IMR-90 (cell line): ENCODE data around the gene GRPEL2. TPM values are rescaled to one million over a fixed set of nuclear protein-coding genes. Genes with fewer than 3 reads are reported as not detected.

Source experiments
- ATAC-seq: fragments of 200-7000 bp; cut with Tn5 transposase; 2 replicates; pipeline ENCODE4 v1.9.1; 2020; ENCODE audit warnings: low read depth, mild to moderate bottlenecking, moderate library complexity
- BruUV-seq: library from RNA; stranded (reverse); fragments of 400-500 nt; replicated peaks from 2 replicates; lab custom pipeline; 2021; lab: Mats Ljungman, UMichigan
- CTCF ChIA-PET: fragments of 300-600 bp; formaldehyde crosslinking; extraction: SDS; loops from one replicate; lab custom pipeline; 2021; ENCODE audit warnings: antibody characterized with exemption; lab: Yijun Ruan, JAX
- POLR2A ChIA-PET: fragments of 300-600 bp; sonication (Branson Sonifier 250); formaldehyde crosslinking; loops from one replicate; lab custom pipeline; 2022; ENCODE audit warnings: antibody characterized with exemption; ENCODE audit not compliant: unreplicated experiment; lab: Charles Lee
- DNase-seq: peaks from one replicate; pipeline ENCODE4 v3.0.0; 2013
- H2AFZ ChIP-seq: replicated peaks from 2 replicates; pipeline ENCODE3; 2013; ENCODE audit warnings: low read length, mild to moderate bottlenecking; ENCODE audit not compliant: poor library complexity
- H2AK5ac ChIP-seq: 2 replicates; pipeline ENCODE4 v1.6.1; 2013; ENCODE audit warnings: low read depth, low read length, inconsistent platforms
- H2AK9ac ChIP-seq: replicated peaks from 2 replicates; pipeline ENCODE3; 2013; ENCODE audit warnings: mild to moderate bottlenecking, low read depth, low read length, moderate library complexity; ENCODE audit not compliant: poor library complexity
- H2BK120ac ChIP-seq: 2 replicates; pipeline ENCODE4 v1.6.1; 2013; ENCODE audit warnings: low read depth, low read length, inconsistent platforms
- H2BK15ac ChIP-seq: 3 replicates; pipeline ENCODE4 v1.6.1; 2013; ENCODE audit warnings: low read depth, low read length, inconsistent platforms
- H2BK20ac ChIP-seq: 2 replicates; pipeline ENCODE4 v1.6.1; 2013; ENCODE audit warnings: low read depth, mild to moderate bottlenecking, inconsistent platforms, low read length, moderate library complexity
- H2BK5ac ChIP-seq: 2 replicates; pipeline ENCODE4 v1.6.1; 2013; ENCODE audit warnings: mild to moderate bottlenecking, low read depth, low read length, inconsistent platforms; ENCODE audit not compliant: poor library complexity, severe bottlenecking
- H3K14ac ChIP-seq: replicated peaks from 2 replicates; pipeline ENCODE4 v1.6.1; 2013; ENCODE audit warnings: low read depth, low read length, inconsistent platforms
- H3K18ac ChIP-seq: 2 replicates; pipeline ENCODE4 v1.6.1; 2013; ENCODE audit warnings: low read depth, low read length, control low read depth
- H3K23ac ChIP-seq: 2 replicates; pipeline ENCODE4 v1.6.1; 2013; ENCODE audit warnings: low read depth, low read length, inconsistent platforms
- H3K27ac ChIP-seq: 2 replicates; pipeline ENCODE4 v1.5.1; 2013; ENCODE audit warnings: mild to moderate bottlenecking, control low read depth, low read length; ENCODE audit not compliant: insufficient read depth
- H3K27me3 ChIP-seq: 2 replicates; pipeline ENCODE4 v1.6.1; 2013; ENCODE audit warnings: low read length; ENCODE audit not compliant: control insufficient read depth, insufficient read depth
- H3K36me3 ChIP-seq: 2 replicates; pipeline ENCODE4 v1.6.1; 2013; ENCODE audit warnings: low read length, mixed read lengths; ENCODE audit not compliant: control insufficient read depth, insufficient read depth
- H3K4ac ChIP-seq: 2 replicates; pipeline ENCODE4 v1.6.1; 2013; ENCODE audit warnings: low read depth, low read length, inconsistent platforms
- H3K4me1 ChIP-seq: 2 replicates; pipeline ENCODE4 v1.6.1; 2013; ENCODE audit warnings: low read length, mixed read lengths; ENCODE audit not compliant: control insufficient read depth, insufficient read depth
- H3K4me2 ChIP-seq: 2 replicates; pipeline ENCODE4 v1.6.1; 2013; ENCODE audit warnings: low read depth, mild to moderate bottlenecking, control low read depth, low read length, moderate library complexity
- H3K4me3 ChIP-seq: 2 replicates; pipeline ENCODE4 v1.5.1; 2013; ENCODE audit warnings: low read depth, mild to moderate bottlenecking, control low read depth, low read length, moderate library complexity; ENCODE audit not compliant: insufficient read depth
- H3K56ac ChIP-seq: 2 replicates; pipeline ENCODE4 v1.6.1; 2013; ENCODE audit warnings: low read length, inconsistent platforms; ENCODE audit not compliant: insufficient read depth; ENCODE audit errors: extremely low read depth
- H3K79me1 ChIP-seq, 2 experiments: 2 replicates each; pipeline ENCODE4 v1.6.1; 2013; ENCODE audit warnings: low read length in 2 of 2, inconsistent platforms in 1 of 2, low read depth in 1 of 2
- H3K9ac ChIP-seq: 2 replicates; pipeline ENCODE4 v1.6.1; 2013; ENCODE audit warnings: low read depth, low read length, control low read depth
- H3K9me1 ChIP-seq: 2 replicates; pipeline ENCODE4 v1.6.1; 2013; ENCODE audit warnings: low read length, inconsistent platforms; ENCODE audit not compliant: insufficient read depth
- H3K9me3 ChIP-seq: 2 replicates; pipeline ENCODE4 v1.6.1; 2013; ENCODE audit warnings: low read length; ENCODE audit not compliant: control insufficient read depth, insufficient read depth
- H4K20me1 ChIP-seq: 2 replicates; pipeline ENCODE4 v1.6.1; 2013; ENCODE audit warnings: low read length, inconsistent platforms; ENCODE audit not compliant: insufficient read depth
- H4K5ac ChIP-seq: 2 replicates; pipeline ENCODE4 v1.6.1; 2013; ENCODE audit warnings: mild to moderate bottlenecking, low read depth, low read length, control low read depth
- H4K8ac ChIP-seq, 2 experiments: 2 replicates each; pipeline ENCODE4 v1.6.1; 2013; ENCODE audit warnings: low read depth in 2 of 2, low read length in 2 of 2, control low read depth in 1 of 2, inconsistent platforms in 1 of 2
- H4K91ac ChIP-seq: 2 replicates; pipeline ENCODE4 v1.6.1; 2013; ENCODE audit warnings: low read depth, low read length, inconsistent platforms; ENCODE audit not compliant: insufficient read depth
- BHLHE40 ChIP-seq: fragments of 150-350 bp; IDR thresholded peaks from 2 replicates; pipeline ENCODE4 v1.6.1; 2016; ENCODE audit warnings: mild to moderate bottlenecking, low read depth, low read length
- CEBPB ChIP-seq: IDR thresholded peaks from 2 replicates; pipeline ENCODE4 v1.6.1; 2012; ENCODE audit warnings: low read depth, low read length, improper control_type of control experiment
- CHD1 ChIP-seq: IDR thresholded peaks from 2 replicates; pipeline ENCODE4 v1.6.1; 2012; ENCODE audit warnings: low read depth, low read length, improper control_type of control experiment
- FOS ChIP-seq: fragments of 150-350 bp; IDR thresholded peaks from 2 replicates; pipeline ENCODE4 v1.6.1; 2016; ENCODE audit warnings: low read depth, low read length
- MAFK ChIP-seq: IDR thresholded peaks from 2 replicates; pipeline ENCODE4 v1.6.1; 2012; ENCODE audit warnings: low read depth, low read length, improper control_type of control experiment
- MAZ ChIP-seq: IDR thresholded peaks from 2 replicates; pipeline ENCODE4 v1.6.1; 2012; ENCODE audit warnings: low read depth, mild to moderate bottlenecking, low read length, improper control_type of control experiment, moderate library complexity, borderline replicate concordance
- MXI1 ChIP-seq: IDR thresholded peaks from 2 replicates; pipeline ENCODE4 v1.6.1; 2012; ENCODE audit warnings: low read depth, mild to moderate bottlenecking, low read length, moderate library complexity, borderline replicate concordance
- NFE2L2 ChIP-seq: fragments of 150-350 bp; IDR thresholded peaks from 2 replicates; pipeline ENCODE4 v1.6.1; 2016; ENCODE audit warnings: low read depth, mild to moderate bottlenecking, low read length
- POLR2A ChIP-seq: IDR thresholded peaks from 2 replicates; pipeline ENCODE4 v1.6.1; 2012; ENCODE audit warnings: mild to moderate bottlenecking, low read depth, low read length
- RAD21 ChIP-seq: IDR thresholded peaks from 2 replicates; pipeline ENCODE4 v1.6.1; 2012; ENCODE audit warnings: low read length, improper control_type of control experiment
- RCOR1 ChIP-seq: IDR thresholded peaks from 2 replicates; pipeline ENCODE4 v1.6.1; 2012; ENCODE audit warnings: mild to moderate bottlenecking, low read length, improper control_type of control experiment; ENCODE audit not compliant: insufficient replicate concordance
- RFX5 ChIP-seq: IDR thresholded peaks from 2 replicates; pipeline ENCODE4 v1.8.0; 2012; ENCODE audit warnings: low read depth, mild to moderate bottlenecking, low read length, moderate library complexity
- SMC3 ChIP-seq: fragments of 150-350 bp; IDR thresholded peaks from 2 replicates; pipeline ENCODE4 v1.6.1; 2016; ENCODE audit warnings: low read depth, mild to moderate bottlenecking, antibody characterized with exemption, low read length, moderate library complexity
- WGBS, 2 experiments: methylation state at CpG; one replicate each; pipeline versions ENCODE4 v1.1.5 to v1.1.7; 2013; ENCODE audit warnings: missing lambda C conversion rate in 2 of 2; ENCODE audit not compliant: insufficient read length in 1 of 2; ENCODE audit errors: extremely low coverage in 2 of 2; 5-methylcytosine and 5-hydroxymethylcytosine counted together
- dilution Hi-C: fragments of 300-500 bp; cut with HindIII; formaldehyde crosslinking; loops from one replicate; pipeline ENCODE4 v1.14.3; 2018; ENCODE audit warnings: low sequenced_read_pairs; ENCODE audit not compliant: unreplicated experiment
- in situ Hi-C: fragments of 300-500 bp; cut with MboI; formaldehyde crosslinking; loops from 3 replicates; pipeline ENCODE4 v1.14.3; 2019; ENCODE audit warnings: low sequenced_read_pairs, inconsistent platforms, mixed read lengths
- intact Hi-C: fragments of 100-400 bp; cut with micrococcal nuclease; formaldehyde crosslinking; loops from 2 replicates; pipeline ENCODE4 v1.10.0; 2022
- polyA plus RNA-seq, 3 experiments: library from polyadenylated mRNA; depleted of rRNA; stranded (reverse); fragments of >200 nt; gene quantifications; 2 replicates each; pipeline ENCODE4 v1.2.3, GENCODE V29; 2012; ENCODE audit warnings: low replicate concordance in 1 of 3
- total RNA-seq: library from RNA; depleted of rRNA; stranded (reverse); fragments of >200 nt; gene quantifications from 2 replicates; pipeline ENCODE4 v1.2.3, GENCODE V29; 2012
- TF ChIP-seq, protein P1 (sequence below): fragments of 150-350 bp; IDR thresholded peaks from 2 replicates; pipeline ENCODE4 v1.6.1; 2016; ENCODE audit warnings: low read depth, mild to moderate bottlenecking, low read length, moderate library complexity, borderline replicate concordance
- TF ChIP-seq, protein P2 (sequence below): conservative IDR thresholded peaks from 2 replicates; pipeline ENCODE4 v1.5.1; 2012; ENCODE audit warnings: mild to moderate bottlenecking, low read depth, low read length, improper control_type of control experiment
- TF ChIP-seq, protein P3 (sequence below): fragments of 150-350 bp; IDR thresholded peaks from 2 replicates; pipeline ENCODE4 v1.6.1; 2017; ENCODE audit warnings: mild to moderate bottlenecking, antibody characterized with exemption, low read length, low read depth

GRPEL2 gene
- total and polyA plus RNA-seq, 2 of the 4 experiments (the other 2 are of a cell fraction): 6.2 to 18.1 TPM

DNA sequence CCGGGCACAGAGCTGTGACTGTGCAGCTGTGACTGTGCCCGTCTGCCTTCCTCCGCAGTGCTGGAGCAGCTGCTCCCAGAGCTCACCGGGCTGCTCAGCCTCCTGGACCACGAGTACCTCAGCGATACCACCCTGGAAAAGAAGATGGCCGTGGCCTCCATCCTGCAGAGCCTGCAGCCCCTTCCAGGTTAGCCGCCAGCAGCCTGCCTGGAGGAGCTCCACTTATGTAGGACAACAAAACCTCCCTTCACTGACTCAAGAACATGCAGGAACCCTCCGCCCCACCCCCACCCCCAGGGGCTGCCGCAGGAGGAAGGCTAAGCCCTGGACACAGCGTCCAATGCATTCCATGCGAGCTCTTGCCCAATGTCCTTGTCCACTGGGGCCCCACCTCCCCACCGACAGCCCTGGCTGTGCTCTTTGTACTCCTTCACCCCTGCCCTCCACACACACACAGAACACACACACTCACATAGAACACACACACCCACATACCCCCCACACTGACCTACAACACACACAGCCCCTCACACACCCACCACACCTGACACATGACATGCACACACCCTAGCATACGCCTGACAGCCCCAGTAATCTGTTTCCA lies 45.7 kb upstream of the GRPEL2 start:
- Histone ChIP-seq H2AK5ac (no peak overlapping the region), H2AK9ac (no peak overlapping the region), H3K9ac (no peak overlapping the region), H3K4ac (no peak overlapping the region), H3K4me2 (no peak overlapping the region), H3K23ac (no peak overlapping the region), H3K9me3 (no peaks in the 10 kb centered on the region), H3K14ac (no peak overlapping the region), H3K79me1 (0 out of 4 replicates have a peak, but pooled peaks cover 0 to 3% of the 10 kb centered on the region in 2 experiments), H2BK20ac (no peak overlapping the region), H2BK15ac (no peak overlapping the region), H4K91ac (no peak overlapping the region), H3K56ac (no peak overlapping the region), H3K27me3 (no peaks in the 10 kb centered on the region), H3K18ac (no peak overlapping the region), H2BK5ac (no peak overlapping the region), H3K36me3 (no peaks in the 10 kb centered on the region), H3K4me1 (peaks cover 7% of the 10 kb centered on the region), H3K4me3 (no peak overlapping the region), H4K8ac (no peak overlapping the region), H4K20me1 (no peaks in the 10 kb centered on the region), H3K9me1 (peaks cover 9% of the 10 kb centered on the region), H2AFZ (no peak overlapping the region), H2BK120ac (no peak overlapping the region), H4K5ac (no peak overlapping the region), H3K27ac (no peak overlapping the region)
- no TSS peak for BruUV-seq
- ATAC-seq (no peak), DNase-seq (no peak)
- TF ChIP-seq, protein P1, sequence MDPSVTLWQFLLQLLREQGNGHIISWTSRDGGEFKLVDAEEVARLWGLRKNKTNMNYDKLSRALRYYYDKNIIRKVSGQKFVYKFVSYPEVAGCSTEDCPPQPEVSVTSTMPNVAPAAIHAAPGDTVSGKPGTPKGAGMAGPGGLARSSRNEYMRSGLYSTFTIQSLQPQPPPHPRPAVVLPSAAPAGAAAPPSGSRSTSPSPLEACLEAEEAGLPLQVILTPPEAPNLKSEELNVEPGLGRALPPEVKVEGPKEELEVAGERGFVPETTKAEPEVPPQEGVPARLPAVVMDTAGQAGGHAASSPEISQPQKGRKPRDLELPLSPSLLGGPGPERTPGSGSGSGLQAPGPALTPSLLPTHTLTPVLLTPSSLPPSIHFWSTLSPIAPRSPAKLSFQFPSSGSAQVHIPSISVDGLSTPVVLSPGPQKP: no peak
- TF ChIP-seq MAZ: no peak
- no peak for TF ChIP-seq BHLHE40
- no peak for TF ChIP-seq RFX5
- no peak for TF ChIP-seq CEBPB
- TF ChIP-seq FOS: no peak
- TF ChIP-seq CHD1: no peak
- TF ChIP-seq MXI1: no peak
- no peak for TF ChIP-seq RAD21
- no peak for TF ChIP-seq NFE2L2
- TF ChIP-seq SMC3: no peak
- TF ChIP-seq, protein P2, sequence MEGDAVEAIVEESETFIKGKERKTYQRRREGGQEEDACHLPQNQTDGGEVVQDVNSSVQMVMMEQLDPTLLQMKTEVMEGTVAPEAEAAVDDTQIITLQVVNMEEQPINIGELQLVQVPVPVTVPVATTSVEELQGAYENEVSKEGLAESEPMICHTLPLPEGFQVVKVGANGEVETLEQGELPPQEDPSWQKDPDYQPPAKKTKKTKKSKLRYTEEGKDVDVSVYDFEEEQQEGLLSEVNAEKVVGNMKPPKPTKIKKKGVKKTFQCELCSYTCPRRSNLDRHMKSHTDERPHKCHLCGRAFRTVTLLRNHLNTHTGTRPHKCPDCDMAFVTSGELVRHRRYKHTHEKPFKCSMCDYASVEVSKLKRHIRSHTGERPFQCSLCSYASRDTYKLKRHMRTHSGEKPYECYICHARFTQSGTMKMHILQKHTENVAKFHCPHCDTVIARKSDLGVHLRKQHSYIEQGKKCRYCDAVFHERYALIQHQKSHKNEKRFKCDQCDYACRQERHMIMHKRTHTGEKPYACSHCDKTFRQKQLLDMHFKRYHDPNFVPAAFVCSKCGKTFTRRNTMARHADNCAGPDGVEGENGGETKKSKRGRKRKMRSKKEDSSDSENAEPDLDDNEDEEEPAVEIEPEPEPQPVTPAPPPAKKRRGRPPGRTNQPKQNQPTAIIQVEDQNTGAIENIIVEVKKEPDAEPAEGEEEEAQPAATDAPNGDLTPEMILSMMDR: no peak
- TF ChIP-seq, protein P3, sequence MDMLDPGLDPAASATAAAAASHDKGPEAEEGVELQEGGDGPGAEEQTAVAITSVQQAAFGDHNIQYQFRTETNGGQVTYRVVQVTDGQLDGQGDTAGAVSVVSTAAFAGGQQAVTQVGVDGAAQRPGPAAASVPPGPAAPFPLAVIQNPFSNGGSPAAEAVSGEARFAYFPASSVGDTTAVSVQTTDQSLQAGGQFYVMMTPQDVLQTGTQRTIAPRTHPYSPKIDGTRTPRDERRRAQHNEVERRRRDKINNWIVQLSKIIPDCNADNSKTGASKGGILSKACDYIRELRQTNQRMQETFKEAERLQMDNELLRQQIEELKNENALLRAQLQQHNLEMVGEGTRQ: no peak
- TF ChIP-seq POLR2A: no peak
- TF ChIP-seq RCOR1: no peak
- TF ChIP-seq MAFK: no peak
- ChIA-PET CTCF (no interaction called here), POLR2A (no interaction called here)
- 90% methylated on average over 6 of the region's 14 CpGs; no CpG with 5 or more reads in 1 of the 2 experiments for WGBS, 2 experiments
- in situ Hi-C loops (no loop called here), intact Hi-C loops (no loop called here), dilution Hi-C loops (no loop called here)
